ENCODE data around the gene RSPH1.

The RSPH1 gene

DNA sequence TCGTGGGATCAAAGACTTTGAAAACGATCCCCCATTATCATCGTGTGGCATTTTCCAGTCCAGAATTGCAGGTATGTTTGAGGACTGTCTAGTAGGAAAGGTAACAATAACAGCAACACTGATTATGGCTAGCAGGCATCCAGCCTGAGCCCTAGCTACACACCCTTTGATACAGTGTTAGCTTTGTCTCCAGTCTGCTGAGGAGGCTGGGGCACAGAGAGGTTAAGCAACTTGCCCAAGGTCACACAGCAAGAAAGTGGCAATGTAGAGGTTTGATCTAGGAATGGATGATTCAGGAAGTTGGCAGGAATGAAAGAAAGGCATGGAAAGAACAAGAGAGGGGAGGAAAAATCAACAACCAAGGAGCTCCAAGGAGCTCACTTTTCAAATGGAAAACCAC is 61.1 kb downstream of the RSPH1 start:
- TF ChIP-seq PPARA (CRISPR knock-in tag; IDR thresholded peaks at IDR 0.05; ENCODE audit: borderline replicate concordance) (no peak), ZFP30 (CRISPR knock-in tag; IDR thresholded peaks at IDR 0.05) (no peak), ZC3H10 (CRISPR knock-in tag; IDR thresholded peaks at IDR 0.05) (no peak), CSDC2 (CRISPR knock-in tag; IDR thresholded peaks at IDR 0.05) (no peak), ARNTL (CRISPR knock-in tag; IDR thresholded peaks at IDR 0.05; ENCODE audit: borderline replicate concordance, low read depth) (no peak), BACH2 (CRISPR knock-in tag; IDR thresholded peaks at IDR 0.05; ENCODE audit: borderline replicate concordance) (no peak), SNAI2 (CRISPR knock-in tag; IDR thresholded peaks at IDR 0.05) (no peak), ISL1 (CRISPR knock-in tag; IDR thresholded peaks at IDR 0.05) (no peak), OSR1 (CRISPR knock-in tag; IDR thresholded peaks at IDR 0.05) (no peak), ZNF8 (CRISPR knock-in tag; IDR thresholded peaks at IDR 0.05) (no peak), ZFP3 (CRISPR knock-in tag; IDR thresholded peaks at IDR 0.05) (no peak), ZNF70 (CRISPR knock-in tag; IDR thresholded peaks at IDR 0.05) (no peak), ESRRG (CRISPR knock-in tag; IDR thresholded peaks at IDR 0.05) (no peak), TOX (CRISPR knock-in tag; IDR thresholded peaks at IDR 0.05; ENCODE audit: borderline replicate concordance) (no peak)
- TF ChIP-seq, protein P1, sequence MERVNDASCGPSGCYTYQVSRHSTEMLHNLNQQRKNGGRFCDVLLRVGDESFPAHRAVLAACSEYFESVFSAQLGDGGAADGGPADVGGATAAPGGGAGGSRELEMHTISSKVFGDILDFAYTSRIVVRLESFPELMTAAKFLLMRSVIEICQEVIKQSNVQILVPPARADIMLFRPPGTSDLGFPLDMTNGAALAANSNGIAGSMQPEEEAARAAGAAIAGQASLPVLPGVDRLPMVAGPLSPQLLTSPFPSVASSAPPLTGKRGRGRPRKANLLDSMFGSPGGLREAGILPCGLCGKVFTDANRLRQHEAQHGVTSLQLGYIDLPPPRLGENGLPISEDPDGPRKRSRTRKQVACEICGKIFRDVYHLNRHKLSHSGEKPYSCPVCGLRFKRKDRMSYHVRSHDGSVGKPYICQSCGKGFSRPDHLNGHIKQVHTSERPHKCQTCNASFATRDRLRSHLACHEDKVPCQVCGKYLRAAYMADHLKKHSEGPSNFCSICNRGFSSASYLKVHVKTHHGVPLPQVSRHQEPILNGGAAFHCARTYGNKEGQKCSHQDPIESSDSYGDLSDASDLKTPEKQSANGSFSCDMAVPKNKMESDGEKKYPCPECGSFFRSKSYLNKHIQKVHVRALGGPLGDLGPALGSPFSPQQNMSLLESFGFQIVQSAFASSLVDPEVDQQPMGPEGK (CRISPR knock-in tag; IDR thresholded peaks at IDR 0.05; ENCODE audit: borderline replicate concordance), result no peak
- TF ChIP-seq, protein P2, sequence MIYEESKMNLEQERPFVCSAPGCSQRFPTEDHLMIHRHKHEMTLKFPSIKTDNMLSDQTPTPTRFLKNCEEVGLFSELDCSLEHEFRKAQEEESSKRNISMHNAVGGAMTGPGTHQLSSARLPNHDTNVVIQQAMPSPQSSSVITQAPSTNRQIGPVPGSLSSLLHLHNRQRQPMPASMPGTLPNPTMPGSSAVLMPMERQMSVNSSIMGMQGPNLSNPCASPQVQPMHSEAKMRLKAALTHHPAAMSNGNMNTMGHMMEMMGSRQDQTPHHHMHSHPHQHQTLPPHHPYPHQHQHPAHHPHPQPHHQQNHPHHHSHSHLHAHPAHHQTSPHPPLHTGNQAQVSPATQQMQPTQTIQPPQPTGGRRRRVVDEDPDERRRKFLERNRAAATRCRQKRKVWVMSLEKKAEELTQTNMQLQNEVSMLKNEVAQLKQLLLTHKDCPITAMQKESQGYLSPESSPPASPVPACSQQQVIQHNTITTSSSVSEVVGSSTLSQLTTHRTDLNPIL (CRISPR knock-in tag; IDR thresholded peaks at IDR 0.05; ENCODE audit: low read depth), result no peak
- TF ChIP-seq, protein P3, sequence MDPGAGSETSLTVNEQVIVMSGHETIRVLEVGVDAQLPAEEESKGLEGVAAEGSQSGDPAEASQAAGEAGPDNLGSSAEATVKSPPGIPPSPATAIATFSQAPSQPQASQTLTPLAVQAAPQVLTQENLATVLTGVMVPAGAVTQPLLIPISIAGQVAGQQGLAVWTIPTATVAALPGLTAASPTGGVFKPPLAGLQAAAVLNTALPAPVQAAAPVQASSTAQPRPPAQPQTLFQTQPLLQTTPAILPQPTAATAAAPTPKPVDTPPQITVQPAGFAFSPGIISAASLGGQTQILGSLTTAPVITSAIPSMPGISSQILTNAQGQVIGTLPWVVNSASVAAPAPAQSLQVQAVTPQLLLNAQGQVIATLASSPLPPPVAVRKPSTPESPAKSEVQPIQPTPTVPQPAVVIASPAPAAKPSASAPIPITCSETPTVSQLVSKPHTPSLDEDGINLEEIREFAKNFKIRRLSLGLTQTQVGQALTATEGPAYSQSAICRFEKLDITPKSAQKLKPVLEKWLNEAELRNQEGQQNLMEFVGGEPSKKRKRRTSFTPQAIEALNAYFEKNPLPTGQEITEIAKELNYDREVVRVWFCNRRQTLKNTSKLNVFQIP (CRISPR knock-in tag; IDR thresholded peaks at IDR 0.05; ENCODE audit: borderline replicate concordance, low read depth), result no peak
- ATAC-seq, result no peak

DNA sequence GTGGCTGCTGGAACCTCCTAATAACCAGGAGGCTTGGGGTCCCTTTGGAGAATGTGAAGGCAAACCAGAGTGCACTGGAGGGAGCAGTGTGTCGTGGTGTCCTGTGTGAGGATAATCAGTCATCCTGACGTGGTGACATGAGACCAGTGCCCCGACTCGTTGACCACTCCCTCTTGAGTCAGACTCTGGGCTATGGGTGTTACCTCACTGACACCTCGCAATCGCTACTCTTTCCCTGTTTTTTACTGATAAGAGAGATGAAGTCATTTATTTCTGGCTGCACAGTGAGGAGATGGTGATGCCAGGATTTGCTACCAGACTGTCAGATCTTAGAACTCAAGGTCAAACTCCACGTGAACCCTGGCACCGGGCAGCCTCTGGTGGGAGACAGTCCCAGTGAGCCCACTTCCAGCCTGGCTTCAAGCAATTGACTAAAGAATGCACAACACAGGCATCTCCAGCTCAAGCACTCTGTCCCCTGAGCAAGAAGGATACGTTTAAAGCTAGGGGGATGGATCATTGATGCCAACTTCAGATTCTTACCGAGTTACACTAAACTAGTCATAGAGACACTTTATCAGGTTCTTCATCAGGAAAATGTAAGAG is 62.0 kb downstream of the RSPH1 start:
- TF ChIP-seq RARB (CRISPR knock-in tag; IDR thresholded peaks at IDR 0.05), result no peak
- no peak for TF ChIP-seq ZNF8 (CRISPR knock-in tag; IDR thresholded peaks at IDR 0.05)
- no peak for TF ChIP-seq PPARA (CRISPR knock-in tag; IDR thresholded peaks at IDR 0.05; ENCODE audit: borderline replicate concordance)
- ATAC-seq, result no peak

DNA sequence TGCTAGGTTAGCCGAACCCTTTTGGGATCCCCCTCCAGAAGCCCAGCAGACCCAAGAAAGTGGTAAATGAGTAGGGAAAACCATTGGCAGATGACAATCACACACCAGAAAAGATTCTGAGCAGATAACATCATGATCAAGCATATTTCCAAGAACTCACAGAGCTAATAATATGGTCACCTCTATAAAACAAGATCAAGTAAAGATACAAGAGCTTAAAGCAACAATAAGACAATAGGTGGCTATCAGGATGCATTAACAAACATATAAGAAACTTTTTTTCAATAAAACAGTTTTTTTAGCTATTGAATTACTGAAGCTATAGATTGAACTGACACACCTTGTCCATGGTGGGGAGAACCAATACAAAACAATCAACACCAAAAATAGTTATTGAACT is 63.3 kb downstream of the RSPH1 start:
- TF ChIP-seq, protein P4, sequence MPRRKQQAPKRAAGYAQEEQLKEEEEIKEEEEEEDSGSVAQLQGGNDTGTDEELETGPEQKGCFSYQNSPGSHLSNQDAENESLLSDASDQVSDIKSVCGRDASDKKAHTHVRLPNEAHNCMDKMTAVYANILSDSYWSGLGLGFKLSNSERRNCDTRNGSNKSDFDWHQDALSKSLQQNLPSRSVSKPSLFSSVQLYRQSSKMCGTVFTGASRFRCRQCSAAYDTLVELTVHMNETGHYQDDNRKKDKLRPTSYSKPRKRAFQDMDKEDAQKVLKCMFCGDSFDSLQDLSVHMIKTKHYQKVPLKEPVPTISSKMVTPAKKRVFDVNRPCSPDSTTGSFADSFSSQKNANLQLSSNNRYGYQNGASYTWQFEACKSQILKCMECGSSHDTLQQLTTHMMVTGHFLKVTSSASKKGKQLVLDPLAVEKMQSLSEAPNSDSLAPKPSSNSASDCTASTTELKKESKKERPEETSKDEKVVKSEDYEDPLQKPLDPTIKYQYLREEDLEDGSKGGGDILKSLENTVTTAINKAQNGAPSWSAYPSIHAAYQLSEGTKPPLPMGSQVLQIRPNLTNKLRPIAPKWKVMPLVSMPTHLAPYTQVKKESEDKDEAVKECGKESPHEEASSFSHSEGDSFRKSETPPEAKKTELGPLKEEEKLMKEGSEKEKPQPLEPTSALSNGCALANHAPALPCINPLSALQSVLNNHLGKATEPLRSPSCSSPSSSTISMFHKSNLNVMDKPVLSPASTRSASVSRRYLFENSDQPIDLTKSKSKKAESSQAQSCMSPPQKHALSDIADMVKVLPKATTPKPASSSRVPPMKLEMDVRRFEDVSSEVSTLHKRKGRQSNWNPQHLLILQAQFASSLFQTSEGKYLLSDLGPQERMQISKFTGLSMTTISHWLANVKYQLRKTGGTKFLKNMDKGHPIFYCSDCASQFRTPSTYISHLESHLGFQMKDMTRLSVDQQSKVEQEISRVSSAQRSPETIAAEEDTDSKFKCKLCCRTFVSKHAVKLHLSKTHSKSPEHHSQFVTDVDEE (CRISPR knock-in tag; IDR thresholded peaks at IDR 0.05), result no peak
- TF ChIP-seq ESRRG (CRISPR knock-in tag; IDR thresholded peaks at IDR 0.05) (no peak), GLIS3 (CRISPR knock-in tag; IDR thresholded peaks at IDR 0.05) (no peak)
- TF ChIP-seq, protein P3 (CRISPR knock-in tag; IDR thresholded peaks at IDR 0.05; ENCODE audit: borderline replicate concordance, low read depth), result no peak
- ATAC-seq, result no peak
